Ishikawa (cell line): ENCODE results near the gene ETNK1.

Source experiments
- CEBPB ChIP-seq: IDR thresholded peaks from 2 replicates; pipeline ENCODE4 v1.6.1; 2012
- CREB1 ChIP-seq: IDR thresholded peaks from 2 replicates; pipeline ENCODE4 v1.6.1; 2012; ENCODE audit warnings: low read depth
- EGR1 ChIP-seq: IDR thresholded peaks from 2 replicates; pipeline ENCODE4 v1.6.1; 2012
- FOXM1 ChIP-seq: IDR thresholded peaks from 2 replicates; pipeline ENCODE4 v1.6.1; 2012; ENCODE audit warnings: low read depth, borderline replicate concordance
- NFIC ChIP-seq: IDR thresholded peaks from 2 replicates; pipeline ENCODE4 v1.6.1; 2012
- RAD21 ChIP-seq: IDR thresholded peaks from 2 replicates; pipeline ENCODE4 v1.6.1; 2012; ENCODE audit warnings: low read depth
- TAF1 ChIP-seq: IDR thresholded peaks from 2 replicates; pipeline ENCODE4 v1.6.1; 2012; ENCODE audit warnings: low read depth, mild to moderate bottlenecking
- TCF12 ChIP-seq: IDR thresholded peaks from 2 replicates; pipeline ENCODE4 v1.6.1; 2012; ENCODE audit warnings: low read depth
- YY1 ChIP-seq: IDR thresholded peaks from 2 replicates; pipeline ENCODE4 v1.6.1; 2012; ENCODE audit warnings: low read depth
- ZBTB7A ChIP-seq: IDR thresholded peaks from 2 replicates; pipeline ENCODE4 v1.6.1; 2012; ENCODE audit warnings: low read depth
- TF ChIP-seq, protein P1 (sequence below): IDR thresholded peaks from 2 replicates; pipeline ENCODE4 v1.6.1; 2012

DNA sequence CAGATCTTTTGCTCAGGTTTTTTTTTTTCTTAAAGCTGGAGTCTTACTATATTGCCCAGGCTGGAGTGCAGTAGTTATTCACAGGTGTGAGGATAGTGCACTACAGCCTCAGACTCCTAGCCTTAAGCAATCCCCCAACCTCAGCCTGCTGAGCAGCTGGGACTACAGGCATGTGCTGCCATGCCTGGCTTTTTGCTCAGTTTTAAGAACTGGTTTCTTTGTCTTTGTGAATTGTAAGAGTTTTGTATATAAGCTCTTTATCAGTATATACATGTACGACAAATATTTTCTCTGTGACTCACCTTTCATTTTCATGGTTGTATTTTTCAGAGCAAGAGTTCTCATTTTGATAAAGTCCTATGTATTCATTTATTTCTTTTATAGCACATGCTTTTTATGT, 47.3 kb upstream of the ETNK1 start:
- TF ChIP-seq, protein P1, sequence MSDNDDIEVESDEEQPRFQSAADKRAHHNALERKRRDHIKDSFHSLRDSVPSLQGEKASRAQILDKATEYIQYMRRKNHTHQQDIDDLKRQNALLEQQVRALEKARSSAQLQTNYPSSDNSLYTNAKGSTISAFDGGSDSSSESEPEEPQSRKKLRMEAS = no peak
- TF ChIP-seq RAD21 (no peak), YY1 (no peak), FOXM1 (no peak), NFIC (no peak), EGR1 (no peak), ZBTB7A (no peak), TAF1 (no peak), CREB1 (no peak), CEBPB (no peak), TCF12 (no peak)
